NK-92 treated with Interleukin-12 subunit alpha and Interleukin-12 subunit beta, amount 100 ng/mL, for 24 hours (cell line): Measurements from ENCODE around the gene TBC1D3B.
"Not testable (repeated sequence)": the region's sequence is repeated elsewhere in the genome, so short reads cannot be mapped to it uniquely, and the experiment has no call there.

ENCODE experiments used
- DNase-seq: peaks from one replicate; lab custom pipeline; 2025; lab: John Stamatoyannopoulos, UW

Gene TBC1D3B

DNA sequence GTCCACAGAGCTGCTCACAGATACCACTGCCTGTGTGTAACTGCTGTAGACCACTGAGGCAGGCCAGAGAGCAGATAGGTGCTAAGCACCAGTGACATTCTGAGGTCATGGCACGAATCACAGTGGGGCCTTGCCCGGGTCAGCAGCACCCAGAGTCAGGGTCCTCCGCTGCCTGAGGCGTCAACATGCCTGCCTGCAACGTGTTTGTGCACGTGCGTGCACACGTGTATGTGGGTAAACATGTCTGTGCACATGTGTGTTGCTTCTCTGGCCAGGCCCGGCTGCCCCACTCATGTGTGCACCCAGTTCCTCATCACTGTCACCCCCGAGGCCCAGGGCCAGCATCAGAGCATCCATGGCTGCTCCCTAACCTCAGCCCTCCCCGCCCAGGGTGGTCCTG is at the start of gene TBC1D3B:
TBC1D3B (minus strand) TSS at position 101 of the 400 bp plus-strand sequence. CDS start 1,586 bp downstream, outside the sequence.
- DNase-seq, result not testable (repeated sequence)

DNA sequence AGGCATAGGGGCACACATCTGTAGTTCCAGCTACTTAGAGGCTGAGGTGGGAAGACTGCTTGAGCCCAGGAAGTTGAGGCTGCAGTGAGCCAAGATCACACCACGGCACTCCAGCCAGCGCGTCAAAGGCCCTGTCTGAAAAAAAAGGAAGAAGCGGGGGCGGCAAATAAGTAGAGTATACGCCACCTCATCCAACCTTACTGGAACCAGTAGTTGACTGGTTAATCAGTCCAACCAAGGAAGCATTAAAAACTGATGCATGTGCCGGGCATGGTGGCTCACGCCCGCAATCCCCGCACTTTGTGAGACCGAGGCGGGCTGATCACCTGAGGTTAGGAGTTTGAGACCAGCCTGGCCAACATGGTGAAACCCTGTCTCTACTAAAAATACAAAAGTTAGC is 46.5 kb upstream of the TBC1D3B start:
- not testable (repeated sequence) for DNase-seq

DNA sequence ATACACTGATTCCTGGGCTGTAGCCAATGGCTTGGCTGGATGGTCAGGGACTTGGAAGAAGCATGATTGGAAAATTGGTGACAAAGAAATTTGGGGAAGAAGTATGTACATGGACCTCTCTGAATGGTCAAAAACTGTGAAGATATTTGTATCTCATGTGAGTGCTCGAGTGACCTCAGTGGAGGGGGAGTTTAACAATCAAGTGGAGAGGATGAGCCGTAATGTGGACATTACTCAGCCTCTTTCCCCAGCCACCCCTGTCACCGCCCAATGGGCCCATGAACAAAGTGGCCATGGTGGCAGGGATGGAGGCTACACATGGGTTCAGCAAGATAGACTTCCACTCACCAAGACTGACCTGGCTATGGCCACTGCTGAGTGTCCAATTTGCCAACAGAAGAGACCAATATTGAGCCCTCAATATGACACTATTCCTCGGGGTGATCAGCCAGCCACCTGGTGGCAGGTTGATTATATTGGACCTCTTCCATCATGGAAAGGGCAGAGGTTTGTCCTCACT is 45.2 kb upstream of the TBC1D3B start:
- not testable (repeated sequence) for DNase-seq

DNA sequence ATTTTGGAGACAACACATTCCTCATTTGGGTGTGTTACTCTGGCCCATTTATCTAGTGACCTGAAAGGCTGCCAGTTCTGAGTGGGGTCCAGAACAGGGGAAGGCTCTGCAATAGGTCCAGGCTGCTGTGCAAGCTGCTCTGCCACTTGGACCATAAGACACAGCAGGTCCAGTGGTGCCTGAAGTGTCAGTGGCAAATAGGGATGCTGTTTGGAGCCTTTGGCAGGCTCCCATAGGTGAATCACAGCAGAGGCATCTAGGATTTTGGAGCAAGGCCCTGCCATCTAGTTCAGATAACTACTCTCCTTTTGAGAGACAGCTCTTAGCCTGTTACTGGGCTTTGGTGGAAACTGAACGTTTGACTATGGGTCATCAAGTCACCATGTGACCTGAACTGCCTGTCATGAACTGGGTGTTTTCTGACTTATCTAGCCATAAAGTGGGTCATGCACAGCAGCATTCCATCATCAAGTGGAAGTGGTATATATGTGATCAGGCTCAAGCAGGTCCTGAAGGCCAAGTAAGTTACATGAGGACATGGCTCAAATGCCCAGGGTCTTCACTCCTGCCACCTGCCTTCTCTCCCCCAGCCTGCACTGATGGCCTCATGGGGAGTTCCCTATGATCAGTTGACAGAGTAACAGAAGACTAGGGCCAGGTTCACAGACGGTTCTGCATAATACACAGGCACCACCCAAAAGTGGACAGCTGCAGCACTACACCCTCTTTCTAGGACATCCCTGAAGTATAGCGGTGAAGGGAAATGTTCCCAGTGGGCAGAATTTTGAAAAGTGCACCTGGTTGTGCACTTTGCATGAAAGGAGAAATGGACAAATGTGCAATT is 44.5 kb upstream of the TBC1D3B start:
- DNase-seq, result not testable (repeated sequence)

DNA sequence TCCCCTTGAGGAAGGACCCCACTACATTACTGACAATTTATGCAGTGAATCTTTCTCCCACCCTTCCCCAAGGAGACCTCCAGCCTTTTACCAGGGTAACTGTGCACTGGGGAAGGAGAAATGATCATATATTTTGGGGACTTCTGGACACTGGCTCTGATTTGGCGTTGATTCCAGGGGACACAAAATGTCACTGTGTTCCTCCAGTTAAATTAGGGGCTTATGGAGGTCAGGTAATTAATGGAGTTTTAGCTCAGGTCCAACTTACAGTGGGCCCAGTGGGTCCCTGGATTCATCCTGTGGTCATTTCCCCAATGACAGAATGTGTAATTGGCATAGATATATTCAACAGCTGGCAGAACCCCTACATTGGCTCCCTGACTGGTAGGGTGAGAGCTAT is 43.1 kb upstream of the TBC1D3B start:
- DNase-seq, result not testable (repeated sequence)

DNA sequence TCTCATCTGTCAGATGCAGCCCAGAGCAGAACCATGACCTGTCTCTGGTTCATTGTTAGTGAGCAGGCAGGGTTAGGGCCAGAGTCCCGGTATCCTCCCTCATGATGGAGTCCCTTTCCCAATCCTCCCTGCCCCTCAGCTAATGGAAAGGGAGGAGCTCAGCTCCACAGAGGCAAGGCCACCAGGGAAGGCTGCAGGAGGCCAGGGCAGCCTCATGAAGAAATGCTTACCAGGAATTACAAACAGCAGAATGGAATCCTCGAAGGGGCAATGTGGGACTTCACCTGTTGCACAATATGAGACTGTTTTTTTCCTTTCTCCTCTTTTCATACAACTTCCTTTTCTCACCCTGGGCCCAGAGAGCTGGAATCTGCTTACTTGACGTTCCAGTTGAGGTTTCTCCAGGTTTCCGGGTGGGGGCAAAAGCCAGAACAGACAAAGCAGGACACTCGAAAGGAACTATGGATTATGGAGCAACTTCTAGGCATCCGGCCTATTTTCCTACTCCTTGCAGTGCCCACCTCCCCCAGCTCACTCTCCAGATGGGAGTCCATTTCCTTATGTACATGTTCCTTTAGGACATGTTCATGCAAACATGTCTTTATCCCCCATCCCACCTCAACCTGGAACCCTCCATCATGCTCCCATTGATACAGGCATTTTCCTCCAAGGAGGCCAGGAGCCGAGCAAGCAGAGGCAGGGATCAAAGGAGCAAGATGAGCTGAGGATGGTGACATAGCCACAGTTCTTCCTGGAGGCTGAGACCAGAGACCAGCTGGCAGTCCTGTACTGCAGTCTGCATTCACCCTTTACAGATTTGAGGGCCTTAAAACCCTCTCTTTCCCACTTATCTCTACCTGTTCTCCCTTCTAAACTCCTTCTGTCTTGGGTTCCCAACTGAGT is 39.2 kb upstream of the TBC1D3B start:
- DNase-seq, result not testable (repeated sequence)

DNA sequence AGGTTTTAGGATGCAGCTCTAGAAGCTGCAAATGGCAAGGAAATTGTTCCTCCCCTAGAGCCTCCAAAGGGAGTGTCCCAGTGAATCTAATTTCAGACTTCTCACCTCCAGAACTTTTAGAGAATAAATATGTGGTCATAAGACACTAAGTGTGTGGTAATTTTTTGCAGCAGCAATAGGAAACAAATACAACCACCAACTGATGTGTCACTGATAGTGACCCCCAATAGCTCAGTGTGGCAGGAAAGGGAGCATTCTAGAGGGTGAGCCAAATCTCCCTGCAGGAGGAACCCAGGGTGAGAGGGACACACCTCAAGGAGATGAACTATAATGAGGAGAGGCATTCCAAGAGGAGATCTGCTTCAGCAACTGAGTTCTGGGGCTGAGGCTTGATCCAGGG is 38.5 kb upstream of the TBC1D3B start:
- DNase-seq, result no peak

DNA sequence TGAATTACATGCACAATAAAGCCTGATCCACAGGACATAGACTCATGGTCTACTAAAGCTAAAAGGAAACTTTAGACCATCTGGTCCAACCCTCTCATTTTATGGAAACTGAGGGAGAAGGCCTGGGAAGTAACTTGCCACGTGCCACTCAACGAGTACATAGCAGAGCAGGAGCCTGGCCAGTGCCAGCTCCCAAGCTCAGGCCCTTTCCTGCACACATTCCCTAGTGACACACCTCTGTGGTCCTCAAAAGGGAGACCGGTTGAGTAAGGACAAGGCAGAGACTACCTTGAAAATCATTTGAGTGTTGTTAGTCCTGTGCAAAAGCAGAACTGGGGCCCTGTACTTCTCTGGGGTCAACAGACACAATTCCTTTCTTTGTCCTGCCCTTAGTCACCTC is 37.3 kb upstream of the TBC1D3B start:
- DNase-seq, result no peak

DNA sequence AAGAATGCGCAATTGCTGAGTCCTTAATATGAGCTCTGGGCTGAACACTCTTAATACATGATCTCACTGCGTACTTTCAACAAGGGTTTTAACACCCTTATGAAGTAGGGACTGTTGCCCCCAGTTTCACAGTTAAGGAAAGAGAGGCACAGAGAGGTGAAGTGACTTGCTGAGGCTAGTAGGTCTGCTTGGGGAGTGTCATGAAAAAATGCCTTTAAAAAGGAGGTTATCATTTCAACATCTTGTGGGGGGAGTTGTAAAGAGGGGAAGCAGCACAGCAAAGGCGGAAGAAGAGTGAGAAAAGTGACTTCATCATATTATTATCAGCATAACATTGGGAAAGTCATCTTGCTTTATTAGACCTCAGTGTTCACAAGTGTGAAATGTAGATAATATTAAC is 36.5 kb upstream of the TBC1D3B start:
- DNase-seq, result no peak

DNA sequence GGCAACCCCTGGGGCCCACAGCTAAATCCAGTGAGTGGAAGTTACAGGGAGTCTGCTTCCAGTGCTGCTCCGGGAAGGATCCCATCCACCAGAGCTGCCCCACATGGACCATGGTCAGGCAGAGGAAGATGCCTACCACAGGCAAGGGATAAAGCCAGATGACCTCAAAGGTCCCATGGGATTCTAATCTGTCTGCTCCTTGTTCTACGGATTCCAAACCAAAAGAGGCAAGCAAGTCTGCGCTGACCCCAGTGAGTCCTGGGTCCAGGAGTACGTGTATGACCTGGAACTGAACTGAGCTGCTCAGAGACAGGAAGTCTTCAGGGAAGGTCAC is 35.8 kb upstream of the TBC1D3B start:
- DNase-seq, result no peak

DNA sequence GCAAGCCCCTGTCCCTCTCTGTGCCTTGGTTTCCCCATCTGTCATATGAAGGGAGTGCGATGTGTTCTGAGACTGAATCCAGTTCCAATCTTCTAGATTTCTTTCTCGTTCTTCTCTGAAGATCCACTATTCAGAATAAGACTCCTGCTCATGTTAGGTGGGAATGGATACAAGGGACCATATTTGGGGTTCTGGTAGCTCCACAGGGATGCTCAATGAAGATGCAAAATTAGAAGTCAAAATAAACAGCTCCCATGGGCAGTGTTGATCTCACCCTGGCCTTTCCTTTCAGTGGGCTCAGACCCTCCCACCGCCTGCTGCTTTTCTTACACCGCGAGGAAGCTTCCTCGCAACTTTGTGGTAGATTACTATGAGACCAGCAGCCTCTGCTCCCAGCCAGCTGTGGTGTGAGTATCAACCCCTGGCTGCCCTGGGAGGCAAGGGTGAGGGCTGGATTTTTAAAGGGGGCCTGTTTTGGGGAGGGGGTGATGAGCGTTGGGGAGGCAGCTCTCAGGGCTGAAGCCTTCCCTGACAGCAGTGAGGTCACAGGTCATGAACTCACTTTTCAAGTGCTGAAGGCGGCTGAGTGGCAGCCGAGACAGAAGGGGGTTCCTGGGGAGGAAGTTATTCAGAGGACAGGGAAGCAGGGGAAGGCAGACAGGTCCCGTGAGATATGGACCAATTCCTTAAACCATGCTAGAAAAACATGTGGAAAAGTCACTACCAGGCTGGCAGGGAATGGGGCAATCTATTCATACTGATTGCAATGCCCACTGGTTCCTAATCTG is 35.2 kb upstream of the TBC1D3B start:
- DNase-seq, result peak; percentile 40

DNA sequence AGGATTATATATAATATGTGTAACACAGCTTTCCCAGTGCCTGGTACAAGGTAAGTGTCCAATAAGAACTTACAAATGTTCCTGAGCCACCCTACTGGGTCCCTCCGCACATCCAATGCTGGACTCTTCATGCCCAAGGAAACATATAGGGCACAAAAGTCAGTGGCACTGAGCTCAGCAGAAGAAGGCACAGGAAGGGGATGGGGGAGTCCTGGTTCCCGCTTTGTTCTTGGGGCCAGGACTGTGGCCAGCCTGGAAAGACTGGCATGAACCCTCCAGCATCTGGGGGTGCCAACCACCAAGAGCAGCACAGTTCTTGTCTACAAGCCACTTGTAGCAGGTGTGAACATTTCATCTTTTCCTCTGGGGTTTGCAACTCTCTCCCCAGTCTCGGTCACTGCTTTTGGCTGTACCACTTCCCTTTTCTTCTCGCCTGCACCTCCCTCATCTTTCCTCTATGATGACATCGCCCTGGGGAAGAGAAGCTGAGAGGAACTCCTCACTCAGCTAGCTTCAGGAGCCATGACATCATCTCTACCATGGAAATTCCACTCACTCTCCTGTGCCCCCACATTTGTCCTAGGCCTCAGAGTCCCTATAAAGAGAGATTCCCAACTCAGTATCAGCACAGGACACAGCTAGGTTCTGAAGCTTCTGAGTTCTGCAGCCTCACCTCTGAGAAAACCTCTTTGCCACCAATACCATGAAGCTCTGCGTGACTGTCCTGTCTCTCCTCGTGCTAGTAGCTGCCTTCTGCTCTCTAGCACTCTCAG is 34.2 kb upstream of the TBC1D3B start, which contains the start of gene CCL4L2:
CCL4L2 (plus strand) TSS at position 625 of the 773 bp plus-strand sequence.
- peak; percentile 64 for DNase-seq

DNA sequence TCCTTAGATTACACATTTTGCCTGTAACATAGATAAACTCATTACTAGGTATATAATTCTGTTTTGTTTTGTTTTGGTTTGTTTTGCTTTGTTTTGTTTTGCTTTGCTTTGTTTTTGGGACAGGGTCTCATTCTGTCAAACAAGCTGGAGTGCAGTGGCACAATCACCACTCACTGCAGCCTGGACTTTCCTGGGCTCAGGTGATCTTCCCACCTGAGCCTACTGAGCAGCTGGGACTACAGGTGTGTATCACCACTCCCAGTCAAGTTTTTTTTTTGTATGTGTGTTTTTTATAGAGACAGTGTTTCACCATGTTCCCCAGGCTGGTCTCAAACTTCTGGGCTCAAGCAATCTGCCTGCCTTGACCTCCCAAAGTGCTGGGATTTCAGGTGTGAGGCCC is 33.1 kb upstream of the TBC1D3B start:
- DNase-seq, result no peak

DNA sequence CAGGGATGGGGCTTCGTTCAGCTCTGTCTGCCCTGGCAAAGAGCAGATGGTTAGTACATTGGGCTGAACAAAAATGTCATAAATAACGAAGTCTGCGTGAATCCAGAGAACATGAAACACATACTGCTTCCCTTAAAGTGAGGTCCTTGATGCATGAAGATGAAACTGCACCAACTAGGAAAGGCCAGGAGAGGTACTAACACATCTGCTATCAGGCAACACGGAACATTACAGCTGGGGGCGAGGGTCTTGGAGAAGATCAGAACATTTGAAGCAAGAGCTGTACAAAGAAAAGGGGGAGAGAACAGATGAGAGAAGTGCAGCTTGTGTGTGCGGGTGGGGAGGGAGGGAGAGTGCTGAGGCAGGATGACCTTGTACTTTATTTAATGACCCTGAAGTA is 30.9 kb upstream of the TBC1D3B start:
- not testable (repeated sequence) for DNase-seq

DNA sequence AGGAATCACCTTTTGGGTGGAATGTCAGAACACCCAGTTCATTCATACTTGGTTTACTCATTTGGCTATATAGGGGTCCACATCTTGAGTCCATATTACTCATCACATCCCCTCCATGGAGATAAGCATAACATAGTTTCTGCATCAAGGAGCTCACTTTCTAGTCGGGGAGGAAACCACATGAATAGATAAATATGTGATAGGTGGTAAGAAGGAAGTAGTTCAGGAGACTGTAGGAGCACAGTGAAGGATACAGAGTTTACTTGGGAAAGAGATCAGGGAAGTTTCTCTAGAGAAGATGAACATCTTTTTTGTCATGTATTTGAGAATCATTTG is 30.0 kb upstream of the TBC1D3B start:
- DNase-seq, result not testable (repeated sequence)

DNA sequence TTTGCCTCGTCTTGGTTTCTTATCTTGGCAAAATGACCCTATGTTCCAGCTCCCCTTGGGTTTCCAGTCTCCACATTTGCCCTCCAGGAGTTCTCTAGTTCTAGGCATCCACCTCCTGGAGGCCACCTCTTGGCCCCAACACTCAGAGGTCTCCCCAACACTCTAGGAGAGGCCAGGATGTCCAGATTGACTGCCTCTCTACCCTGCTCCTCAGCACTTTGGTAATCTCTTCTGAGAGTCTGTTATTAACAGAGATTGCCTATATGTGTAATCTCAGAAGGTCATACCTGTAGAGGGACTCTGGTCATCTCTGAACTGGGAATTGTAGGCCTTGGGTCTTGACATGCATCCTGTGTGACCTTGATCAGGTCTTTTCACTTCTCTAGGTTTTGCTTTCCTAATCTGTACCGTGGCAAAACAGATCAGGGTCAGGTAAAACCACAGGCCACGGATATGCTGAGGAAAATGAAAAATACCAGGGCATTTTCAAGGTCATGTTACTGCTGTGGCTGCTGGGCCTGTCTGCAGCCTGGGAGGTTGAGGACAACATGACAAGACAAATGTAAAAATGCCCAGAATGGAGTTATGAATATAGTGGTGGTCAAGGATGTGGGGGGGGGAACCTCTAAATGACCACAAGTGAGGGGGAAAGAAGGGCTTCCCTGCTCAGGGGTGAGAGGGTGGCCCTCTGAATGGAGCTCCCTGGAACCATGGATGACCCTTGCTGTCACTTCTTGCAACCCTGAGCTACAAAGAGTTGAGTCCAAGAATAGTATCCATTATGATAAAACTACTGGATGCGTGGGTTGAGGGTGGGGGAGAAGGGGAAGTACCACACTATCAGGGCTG is 29.4 kb upstream of the TBC1D3B start:
- no peak for DNase-seq

DNA sequence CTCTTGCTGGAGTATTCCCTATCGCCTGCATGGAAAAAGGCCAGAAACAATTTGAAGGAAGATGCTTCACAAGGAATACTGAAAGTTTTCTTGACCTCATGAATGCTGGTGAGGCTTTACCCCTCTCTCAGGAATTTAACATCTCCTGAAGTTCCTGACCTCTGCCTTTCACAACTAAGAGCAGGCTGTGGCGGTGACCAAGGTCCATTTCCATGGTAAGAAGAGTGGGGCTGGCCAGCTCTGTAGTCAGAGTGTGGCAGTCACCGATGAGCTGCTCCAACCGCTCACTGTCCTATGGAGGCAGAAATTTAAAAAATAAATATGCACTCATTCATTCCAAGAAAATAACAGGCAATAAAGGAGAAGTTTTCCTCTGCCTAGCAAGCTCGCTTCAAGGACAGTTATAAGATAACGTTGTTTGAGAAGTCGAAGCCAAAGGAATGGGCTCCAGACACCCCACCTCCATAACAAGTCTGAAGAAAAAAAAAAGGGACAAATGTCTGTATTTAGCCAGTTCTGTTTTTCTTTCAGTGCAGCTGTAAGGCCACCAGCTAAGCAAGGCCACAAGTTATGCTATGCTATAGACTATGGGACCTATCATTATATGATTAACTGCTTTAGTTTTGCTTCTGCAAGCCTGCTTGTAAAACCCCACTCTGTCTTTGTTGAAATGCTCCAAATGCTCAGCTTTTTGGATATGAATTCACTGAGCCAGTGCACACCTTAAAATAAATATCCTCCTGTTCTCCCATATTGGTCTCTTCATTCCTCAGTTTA is 28.5 kb upstream of the TBC1D3B start:
- no peak for DNase-seq

DNA sequence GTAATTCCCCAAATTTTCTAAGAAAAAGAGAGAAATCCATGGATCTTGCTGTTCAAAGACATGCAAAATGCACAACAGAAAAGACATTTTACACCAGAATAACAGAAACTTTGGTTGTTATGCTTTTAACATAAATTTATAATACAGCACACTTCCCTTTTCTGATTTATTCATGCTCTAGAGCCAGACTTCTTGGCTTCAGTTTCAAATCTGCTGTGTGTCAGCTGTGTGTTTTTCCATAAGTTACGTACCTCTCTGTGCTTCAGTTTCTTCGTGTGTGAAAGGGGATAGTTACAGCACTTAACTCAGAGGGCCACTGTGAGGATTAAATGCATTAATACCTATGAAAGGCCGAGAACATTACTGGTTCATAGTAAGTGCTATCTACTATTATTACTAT is 26.9 kb upstream of the TBC1D3B start:
- no peak for DNase-seq

DNA sequence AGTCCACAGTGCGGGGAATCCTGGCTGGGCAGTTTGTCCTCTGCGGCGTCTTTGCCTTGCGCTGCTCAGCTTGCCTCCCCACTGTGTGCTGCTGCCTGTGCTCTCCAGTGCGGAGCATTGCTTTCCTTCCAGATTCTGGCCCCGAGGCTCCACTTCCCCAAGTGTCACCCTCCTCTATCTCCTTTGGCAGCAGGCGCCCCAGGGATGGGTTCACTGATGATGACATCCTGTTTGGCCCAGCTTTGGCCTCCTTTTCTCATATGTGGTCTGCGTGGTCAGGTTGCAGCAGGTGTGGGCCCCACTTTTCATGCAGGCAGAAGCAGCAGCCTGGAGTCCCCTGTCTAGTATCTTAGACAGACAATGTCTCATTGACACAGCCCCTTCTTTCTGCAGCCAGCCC is 25.1 kb upstream of the TBC1D3B start:
- peak; percentile 83 for DNase-seq
